Measurements from ENCODE around the gene CPPED1.

DNA sequence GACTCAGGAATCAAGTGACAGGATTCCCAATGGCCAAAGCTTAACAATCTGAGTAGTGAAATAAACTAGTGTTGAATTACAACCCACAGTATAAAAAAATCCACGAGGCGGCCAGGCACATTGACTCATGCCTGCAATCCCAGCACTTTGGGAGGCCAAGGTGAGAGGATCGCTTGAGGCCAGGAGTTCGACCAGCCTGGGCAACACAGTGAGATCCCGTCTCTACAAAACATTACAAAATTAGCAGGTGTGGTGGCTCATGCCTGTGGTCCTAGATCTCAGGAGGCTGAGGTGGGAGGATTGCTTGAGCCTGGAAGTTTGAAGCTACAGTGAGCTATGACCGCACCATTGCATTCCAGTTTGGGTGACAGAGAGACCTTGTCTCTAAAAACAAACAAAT is 133.8 kb downstream of the CPPED1 start:
- TF ChIP-seq, protein P1, sequence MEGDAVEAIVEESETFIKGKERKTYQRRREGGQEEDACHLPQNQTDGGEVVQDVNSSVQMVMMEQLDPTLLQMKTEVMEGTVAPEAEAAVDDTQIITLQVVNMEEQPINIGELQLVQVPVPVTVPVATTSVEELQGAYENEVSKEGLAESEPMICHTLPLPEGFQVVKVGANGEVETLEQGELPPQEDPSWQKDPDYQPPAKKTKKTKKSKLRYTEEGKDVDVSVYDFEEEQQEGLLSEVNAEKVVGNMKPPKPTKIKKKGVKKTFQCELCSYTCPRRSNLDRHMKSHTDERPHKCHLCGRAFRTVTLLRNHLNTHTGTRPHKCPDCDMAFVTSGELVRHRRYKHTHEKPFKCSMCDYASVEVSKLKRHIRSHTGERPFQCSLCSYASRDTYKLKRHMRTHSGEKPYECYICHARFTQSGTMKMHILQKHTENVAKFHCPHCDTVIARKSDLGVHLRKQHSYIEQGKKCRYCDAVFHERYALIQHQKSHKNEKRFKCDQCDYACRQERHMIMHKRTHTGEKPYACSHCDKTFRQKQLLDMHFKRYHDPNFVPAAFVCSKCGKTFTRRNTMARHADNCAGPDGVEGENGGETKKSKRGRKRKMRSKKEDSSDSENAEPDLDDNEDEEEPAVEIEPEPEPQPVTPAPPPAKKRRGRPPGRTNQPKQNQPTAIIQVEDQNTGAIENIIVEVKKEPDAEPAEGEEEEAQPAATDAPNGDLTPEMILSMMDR (IDR thresholded peaks at IDR 0.05 in 2 of 3, conservative IDR thresholded peaks at IDR 0.05 in 1 of 3; ENCODE audit: borderline replicate concordance in 1 of 3, insufficient read depth in 1 of 3, low read depth in 2 of 3, low read length in 2 of 3) = no peak
- no peak for TF ChIP-seq POLR2A (IDR thresholded peaks at IDR 0.05; ENCODE audit: borderline replicate concordance, extremely low read depth, insufficient read depth, insufficient read length)
- TF ChIP-seq EZH2phosphoT487 (IDR thresholded peaks at IDR 0.05; ENCODE audit: borderline replicate concordance) = no peak
- no peak for TF ChIP-seq ELF1 (IDR thresholded peaks at IDR 0.05; ENCODE audit: borderline replicate concordance, low read depth)
- TF ChIP-seq TCF7L2 (IDR thresholded peaks at IDR 0.05; ENCODE audit: borderline replicate concordance, extremely low read depth, insufficient read depth, insufficient read length) = no peak
- no peak for TF ChIP-seq POLR2AphosphoS5 (IDR thresholded peaks at IDR 0.05; ENCODE audit: low read depth, low read length)
- no peak for TF ChIP-seq EZH2 (IDR thresholded peaks at IDR 0.05)
- TF ChIP-seq, protein P2, sequence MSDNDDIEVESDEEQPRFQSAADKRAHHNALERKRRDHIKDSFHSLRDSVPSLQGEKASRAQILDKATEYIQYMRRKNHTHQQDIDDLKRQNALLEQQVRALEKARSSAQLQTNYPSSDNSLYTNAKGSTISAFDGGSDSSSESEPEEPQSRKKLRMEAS (IDR thresholded peaks at IDR 0.05) = no peak
- no peak for TF ChIP-seq ZFX (IDR thresholded peaks at IDR 0.05)
- no peak for TF ChIP-seq JUND (IDR thresholded peaks at IDR 0.05)
- TF ChIP-seq, protein P3, sequence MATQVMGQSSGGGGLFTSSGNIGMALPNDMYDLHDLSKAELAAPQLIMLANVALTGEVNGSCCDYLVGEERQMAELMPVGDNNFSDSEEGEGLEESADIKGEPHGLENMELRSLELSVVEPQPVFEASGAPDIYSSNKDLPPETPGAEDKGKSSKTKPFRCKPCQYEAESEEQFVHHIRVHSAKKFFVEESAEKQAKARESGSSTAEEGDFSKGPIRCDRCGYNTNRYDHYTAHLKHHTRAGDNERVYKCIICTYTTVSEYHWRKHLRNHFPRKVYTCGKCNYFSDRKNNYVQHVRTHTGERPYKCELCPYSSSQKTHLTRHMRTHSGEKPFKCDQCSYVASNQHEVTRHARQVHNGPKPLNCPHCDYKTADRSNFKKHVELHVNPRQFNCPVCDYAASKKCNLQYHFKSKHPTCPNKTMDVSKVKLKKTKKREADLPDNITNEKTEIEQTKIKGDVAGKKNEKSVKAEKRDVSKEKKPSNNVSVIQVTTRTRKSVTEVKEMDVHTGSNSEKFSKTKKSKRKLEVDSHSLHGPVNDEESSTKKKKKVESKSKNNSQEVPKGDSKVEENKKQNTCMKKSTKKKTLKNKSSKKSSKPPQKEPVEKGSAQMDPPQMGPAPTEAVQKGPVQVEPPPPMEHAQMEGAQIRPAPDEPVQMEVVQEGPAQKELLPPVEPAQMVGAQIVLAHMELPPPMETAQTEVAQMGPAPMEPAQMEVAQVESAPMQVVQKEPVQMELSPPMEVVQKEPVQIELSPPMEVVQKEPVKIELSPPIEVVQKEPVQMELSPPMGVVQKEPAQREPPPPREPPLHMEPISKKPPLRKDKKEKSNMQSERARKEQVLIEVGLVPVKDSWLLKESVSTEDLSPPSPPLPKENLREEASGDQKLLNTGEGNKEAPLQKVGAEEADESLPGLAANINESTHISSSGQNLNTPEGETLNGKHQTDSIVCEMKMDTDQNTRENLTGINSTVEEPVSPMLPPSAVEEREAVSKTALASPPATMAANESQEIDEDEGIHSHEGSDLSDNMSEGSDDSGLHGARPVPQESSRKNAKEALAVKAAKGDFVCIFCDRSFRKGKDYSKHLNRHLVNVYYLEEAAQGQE (IDR thresholded peaks at IDR 0.05; ENCODE audit: low read depth) = no peak
- no peak for TF ChIP-seq EGR1 (IDR thresholded peaks at IDR 0.05; ENCODE audit: low read depth)
- TF ChIP-seq FOSL1 (IDR thresholded peaks at IDR 0.05; ENCODE audit: low read depth) = no peak
- TF ChIP-seq RAD21 (IDR thresholded peaks at IDR 0.05; ENCODE audit: low read depth) = no peak
